Measurements from ENCODE around the gene RDX. TPM values are rescaled to one million over a fixed set of nuclear protein-coding genes. Genes with fewer than 3 reads are reported as not detected.
A peak's percentile ranks its signal among the peaks of the same experiment; 100 is the strongest.

Gene RDX
- polyA plus RNA-seq, 5 donors, result 64.2 to 154 (median 137) TPM

DNA sequence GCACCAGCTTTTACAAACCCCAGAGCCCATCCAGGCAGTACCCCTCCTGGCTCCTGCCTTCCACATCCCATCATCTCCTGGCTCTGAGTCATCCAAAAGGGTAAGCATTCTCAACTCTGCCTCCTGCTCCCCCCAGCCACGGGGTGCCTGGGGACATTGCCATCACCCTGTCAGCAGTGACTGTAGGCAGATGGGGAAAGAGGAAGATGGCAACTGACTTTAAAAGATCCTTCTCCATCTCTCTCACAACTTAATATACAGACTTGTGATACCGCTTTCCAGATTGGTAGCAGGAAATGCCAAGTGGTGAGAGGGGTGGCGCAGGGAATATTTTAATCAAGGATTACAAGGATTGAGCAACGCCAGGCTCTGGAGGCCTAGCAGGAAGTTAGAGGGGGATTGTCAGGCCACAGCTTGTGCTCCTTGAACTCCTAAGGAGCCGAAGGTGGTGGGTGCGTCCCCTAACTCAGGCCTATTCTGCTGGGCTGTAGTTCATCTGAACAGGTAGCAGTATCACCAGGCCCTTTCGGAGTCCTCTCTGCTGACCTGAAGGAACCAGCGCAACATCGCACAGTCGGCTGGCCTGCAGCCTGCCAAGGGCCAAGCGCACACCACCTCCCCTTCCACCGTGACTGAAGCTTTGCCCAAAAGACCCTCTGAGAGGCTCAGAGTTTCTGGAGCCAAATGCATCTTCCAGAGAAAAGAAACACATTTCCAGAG, 119.9 kb downstream of the RDX start:
- DNase-seq, result no peak

- peak; percentile 12 to 15 for DNase-seq
Measured at GRCh38 chr11:110174645-110175310, 121.6 kb downstream of the RDX start.

- peak; percentile 44 to 53 for DNase-seq
Measured at GRCh38 chr11:110173811-110174644, 122.4 kb downstream of the RDX start.

- DNase-seq, result no peak
Measured at GRCh38 chr11:110172468-110173065, 123.8 kb downstream of the RDX start.

DNA sequence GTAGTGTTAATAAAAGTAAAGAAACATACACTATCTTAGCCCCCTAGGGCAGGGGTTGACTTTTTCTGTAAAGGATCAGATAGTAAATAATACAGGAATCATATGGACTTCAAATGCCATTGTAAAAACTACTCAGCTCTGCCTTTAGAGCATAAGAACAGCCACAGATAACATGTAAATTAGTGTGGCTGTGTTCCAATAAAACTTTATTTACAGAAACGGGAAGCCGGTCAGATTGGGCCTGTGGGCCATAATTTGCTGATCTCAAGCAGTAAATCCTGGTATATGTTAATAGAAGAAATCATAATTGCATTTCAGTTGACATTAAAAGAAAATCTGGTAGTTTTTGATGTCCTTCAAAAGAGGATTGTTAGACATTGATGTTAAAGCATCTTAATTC, 126.7 kb downstream of the RDX start:
- DNase-seq, result no peak

DNA sequence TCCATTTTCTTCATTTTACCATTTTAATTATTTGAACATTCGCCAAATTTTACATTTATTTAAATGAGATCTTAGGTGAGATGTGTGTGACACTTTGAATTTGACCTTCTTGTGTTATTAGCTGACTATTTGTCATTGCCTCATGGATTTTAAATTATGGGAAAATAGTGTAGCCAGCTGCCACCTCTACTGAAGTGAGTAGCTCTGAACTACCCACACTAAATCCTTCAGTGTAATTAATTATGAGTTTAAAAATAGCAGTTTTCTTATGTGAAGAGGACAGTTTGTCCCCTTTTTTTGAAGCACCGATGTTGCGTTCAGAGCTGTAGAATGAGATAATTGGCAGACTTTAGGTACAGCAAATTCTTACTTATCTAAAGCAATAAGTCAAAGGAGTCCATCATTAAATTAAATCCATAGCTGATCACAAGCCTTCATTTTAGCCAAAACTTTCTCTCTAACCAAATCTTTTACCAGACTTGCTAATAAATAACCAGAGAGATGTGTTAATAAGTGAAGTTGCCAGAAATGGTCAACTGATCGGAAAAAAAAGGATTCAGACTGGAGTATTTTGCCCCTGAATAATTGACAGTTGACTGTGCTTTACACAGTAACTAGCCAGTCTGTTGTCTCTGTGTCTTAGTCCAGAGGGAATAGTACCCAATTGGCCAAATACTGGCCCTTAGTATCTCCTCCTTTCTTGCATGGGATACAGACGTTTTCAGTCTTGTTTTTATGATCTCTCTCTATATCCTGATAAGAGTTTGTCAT, 128.2 kb downstream of the RDX start:
- no peak for DNase-seq

GRCh38 chr11:110165039-110165925, 131.1 kb downstream of the RDX start:
- no peak for DNase-seq

DNA sequence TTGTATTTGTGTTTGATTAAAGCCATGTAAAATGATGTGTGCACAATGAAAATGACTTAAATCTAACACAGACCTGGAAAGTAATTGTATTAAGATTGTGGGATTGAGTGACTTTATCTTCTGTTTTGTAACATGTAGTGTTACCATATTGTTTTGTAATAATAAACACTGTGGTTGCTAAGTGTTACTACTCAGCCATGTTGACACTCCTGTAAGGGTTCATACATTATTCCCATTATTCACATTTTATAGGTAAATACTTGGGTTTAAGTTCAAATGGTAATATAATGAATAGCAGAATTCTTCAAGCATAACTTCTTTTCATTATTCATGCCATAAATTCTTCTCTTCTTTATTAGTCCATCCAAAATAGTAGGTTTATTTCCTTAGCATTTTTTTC, 134.2 kb downstream of the RDX start:
- DNase-seq, result no peak

GRCh38 chr11:110161061-110161460, 135.4 kb downstream of the RDX start:
- no peak for DNase-seq

GRCh38 chr11:110160437-110160836, 136.0 kb downstream of the RDX start:
- DNase-seq, result no peak

DNA sequence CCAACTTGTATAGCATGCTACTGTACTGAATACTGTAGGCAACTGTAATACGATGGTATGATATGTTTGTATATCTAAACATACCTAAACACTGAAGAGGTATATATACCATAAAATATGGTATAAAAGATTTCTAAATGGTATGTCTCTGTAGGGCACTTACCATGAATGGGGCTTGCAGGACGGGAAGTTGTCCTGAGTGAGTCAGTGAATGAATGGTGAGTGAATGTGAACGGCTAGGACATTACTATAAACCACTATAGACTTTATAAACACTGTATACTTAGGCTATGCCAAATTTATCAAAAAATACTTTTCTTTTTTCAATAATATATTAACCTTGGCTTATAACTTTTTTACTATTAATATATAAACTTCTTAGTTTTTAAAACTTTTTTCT, 136.4 kb downstream of the RDX start:
- DNase-seq, result no peak

- no peak for DNase-seq
Measured at GRCh38 chr11:110159476-110159875, 136.9 kb downstream of the RDX start.

DNA sequence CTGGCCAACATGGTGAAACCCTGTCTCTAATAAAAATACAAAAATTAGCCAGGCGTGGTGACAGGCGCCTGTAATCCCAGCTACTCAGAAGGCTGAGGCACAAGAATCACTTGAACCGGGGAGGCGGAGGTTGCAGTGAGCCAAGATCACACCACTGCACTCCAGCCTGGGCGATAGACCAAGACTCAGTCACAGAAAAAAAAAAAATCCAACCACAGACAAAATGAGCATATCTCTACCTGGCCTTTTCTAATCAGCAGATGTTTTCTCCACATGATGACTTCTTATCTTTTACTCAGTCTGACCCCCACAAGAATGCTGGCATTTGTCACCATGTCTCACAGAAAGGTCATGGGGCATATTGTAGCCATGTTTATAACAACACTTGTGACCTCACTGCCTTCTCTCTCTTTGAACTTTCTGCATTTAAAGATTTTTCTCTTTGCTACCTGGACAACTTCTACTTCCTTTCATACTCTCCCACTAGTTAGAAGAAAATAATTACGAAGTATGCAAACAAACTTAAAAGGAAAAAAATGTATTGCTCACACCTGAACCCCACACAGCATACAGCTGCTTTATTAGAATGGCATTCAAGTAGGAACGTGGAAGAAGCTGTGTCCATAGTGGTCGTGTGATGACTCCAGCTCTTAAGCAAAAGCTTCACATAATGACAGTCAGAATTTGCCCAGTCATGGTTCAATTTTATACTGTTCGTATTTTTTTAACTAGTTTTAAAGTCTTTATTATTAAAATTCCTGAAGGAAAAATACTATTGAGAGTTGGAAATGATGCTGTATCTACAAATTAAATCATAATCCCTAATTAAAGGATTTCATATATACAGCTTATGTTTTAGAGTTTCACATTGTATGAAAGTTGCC, 137.9 kb downstream of the RDX start:
- no peak for DNase-seq

DNA sequence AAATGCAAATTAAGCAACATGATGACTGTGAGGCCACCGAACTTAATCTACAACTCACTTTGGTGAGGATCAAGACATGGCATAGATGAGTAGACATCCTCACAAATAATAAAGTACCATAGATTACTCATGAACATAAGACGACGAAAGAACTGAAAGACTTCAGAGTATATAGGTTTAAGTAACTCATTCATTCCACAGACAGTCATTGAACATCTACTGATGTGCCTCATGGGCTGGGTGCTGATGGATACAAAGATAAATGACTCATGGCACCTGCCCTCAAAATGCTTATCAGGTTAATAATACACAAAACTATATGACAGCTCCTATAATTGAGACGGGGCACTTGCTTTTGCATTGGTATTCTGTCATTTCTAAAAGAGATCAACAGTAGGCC, 139.9 kb downstream of the RDX start:
- no peak for DNase-seq

GRCh38 chr11:110153474-110153873, 142.9 kb downstream of the RDX start:
- DNase-seq, result no peak

DNA sequence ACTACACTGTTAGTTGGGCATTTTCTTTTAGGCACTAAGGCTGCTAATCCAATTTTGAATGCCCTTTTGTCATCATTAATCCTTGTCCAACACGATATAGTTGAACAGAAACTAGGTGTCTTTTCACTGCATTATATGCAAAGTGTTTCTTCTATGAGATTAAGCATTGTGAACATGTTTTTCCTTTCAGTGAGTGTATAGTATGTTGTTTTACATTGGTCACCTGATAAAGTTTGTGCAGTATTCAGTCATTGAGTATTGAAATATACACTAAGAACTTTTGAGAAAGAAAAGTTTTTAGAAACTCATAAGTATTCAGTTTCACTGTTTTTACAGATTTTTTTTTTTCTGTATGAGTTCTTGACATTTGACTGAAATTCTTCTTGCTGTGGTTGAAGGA, 144.2 kb downstream of the RDX start:
- DNase-seq, result no peak

GRCh38 chr11:110148775-110149744, 147.4 kb downstream of the RDX start:
- no peak for DNase-seq
